ENCODE measurements around the gene ARAP2. TPM values are rescaled to one million over a fixed set of nuclear protein-coding genes. Genes with fewer than 3 reads are reported as not detected.

The ARAP2 gene
- total and polyA plus RNA-seq, 7 donors, result 3.6 to 22.9 (median 16.9) TPM

- Histone ChIP-seq H3K27ac (no peak overlapping the region), H3K36me3 (no peaks in the 10 kb centered on the region), H3K9me3 (no peaks in the 10 kb centered on the region), H3K27me3 (no peaks in the 10 kb centered on the region), H3K4me3 (no peak overlapping the region), H3K4me1 (no peaks in the 10 kb centered on the region)
- TF ChIP-seq POLR2AphosphoS5 (IDR thresholded peaks at IDR 0.05), result no peak
- no peak for TF ChIP-seq EP300 (IDR thresholded peaks at IDR 0.05)
- no peak for TF ChIP-seq POLR2A (IDR thresholded peaks at IDR 0.05)
- no peak for TF ChIP-seq CTCF (IDR thresholded peaks at IDR 0.05)
- DNase-seq, result no peak
- WGBS, 2 donors, result 70 to 76% methylated on average over 2 of the region's 2 CpGs
- intact Hi-C loops (cut with DNase I), result no loop called here
These were observed 78.7 kb downstream of the ARAP2 start for GRCh38 chr4:36165631-36166005.

DNA sequence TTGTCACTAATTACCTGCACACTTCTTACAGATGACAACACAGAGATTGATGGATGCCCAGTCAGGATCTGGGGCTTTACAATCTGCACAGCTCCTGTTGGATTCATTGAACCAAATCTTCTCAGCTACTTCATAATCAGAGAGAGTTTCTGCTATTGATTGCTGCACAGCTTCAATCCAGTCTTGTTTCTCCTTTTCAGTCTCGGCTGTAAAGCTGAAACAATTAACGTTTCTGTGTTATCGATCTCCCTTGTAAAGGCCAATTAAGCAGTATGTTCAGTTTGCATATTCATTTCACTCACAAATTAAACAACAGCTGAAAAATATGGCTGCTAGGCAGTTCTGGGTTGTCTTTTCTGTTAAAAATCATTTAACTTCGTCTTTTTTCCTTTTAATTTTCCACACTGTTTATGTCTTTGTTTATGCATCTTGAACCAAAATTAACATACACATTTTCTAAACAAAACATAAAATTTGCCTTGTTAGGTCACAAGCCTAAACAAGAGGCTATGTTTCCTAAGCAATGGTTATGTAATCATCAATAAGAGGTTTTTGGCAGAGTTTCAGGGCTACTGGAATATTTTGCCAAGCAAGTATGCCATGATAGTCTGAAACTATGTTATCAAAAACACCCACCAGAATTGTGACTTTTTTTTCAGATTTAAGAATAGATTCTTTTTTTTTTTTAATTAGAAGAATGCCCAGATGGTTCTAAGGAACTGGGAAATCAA, 79.2 kb downstream of the ARAP2 start:
- no peaks in the 10 kb centered on the region for H3K4me1 ChIP-seq
- DNase-seq, result no peak
- whole genome bisulfite sequencing, 2 donors, result 81 to 83% methylated on average over 4 of the region's 4 CpGs
- H3K27me3 ChIP-seq, result no peaks in the 10 kb centered on the region
- H3K36me3 ChIP-seq, result no peaks in the 10 kb centered on the region
- no peak for TF ChIP-seq EP300 (IDR thresholded peaks at IDR 0.05)
- no peak for TF ChIP-seq CTCF (IDR thresholded peaks at IDR 0.05)
- TF ChIP-seq POLR2AphosphoS5 (IDR thresholded peaks at IDR 0.05), result no peak
- no peak for TF ChIP-seq POLR2A (IDR thresholded peaks at IDR 0.05)
- intact Hi-C loops (cut with DNase I), result no loop called here
- H3K9me3 ChIP-seq, result no peaks in the 10 kb centered on the region
- H3K27ac ChIP-seq, result no peak overlapping the region
- H3K4me3 ChIP-seq, result no peak overlapping the region

- DNase-seq, result no peak
- H3K27me3 ChIP-seq, result no peaks in the 10 kb centered on the region
- H3K36me3 ChIP-seq, result no peaks in the 10 kb centered on the region
- no peak overlapping the region for H3K4me3 ChIP-seq
- no peaks in the 10 kb centered on the region for H3K9me3 ChIP-seq
- H3K27ac ChIP-seq, result no peak overlapping the region
- no peak for TF ChIP-seq EP300 (IDR thresholded peaks at IDR 0.05)
- TF ChIP-seq POLR2AphosphoS5 (IDR thresholded peaks at IDR 0.05), result no peak
- no peak for TF ChIP-seq POLR2A (IDR thresholded peaks at IDR 0.05)
- no peak for TF ChIP-seq CTCF (IDR thresholded peaks at IDR 0.05)
- no peaks in the 10 kb centered on the region for H3K4me1 ChIP-seq
- WGBS, 2 donors, result 85 to 90% methylated on average over 3 of the region's 3 CpGs
- intact Hi-C loops (cut with DNase I), result no loop called here
These were observed 81.1 kb downstream of the ARAP2 start for GRCh38 chr4:36163198-36163597.

- no peaks in the 10 kb centered on the region for H3K4me1 ChIP-seq
- no peaks in the 10 kb centered on the region for H3K27me3 ChIP-seq
- 82 to 84% methylated on average over 5 of the region's 5 CpGs for WGBS, 2 donors
- TF ChIP-seq EP300 (IDR thresholded peaks at IDR 0.05) (no peak), POLR2AphosphoS5 (IDR thresholded peaks at IDR 0.05) (no peak), CTCF (IDR thresholded peaks at IDR 0.05) (no peak), POLR2A (IDR thresholded peaks at IDR 0.05) (no peak)
- no peak for DNase-seq
- H3K4me3 ChIP-seq, result no peak overlapping the region
- intact Hi-C loops (cut with DNase I), result no loop called here
- H3K9me3 ChIP-seq, result no peaks in the 10 kb centered on the region
- H3K36me3 ChIP-seq, result no peaks in the 10 kb centered on the region
- no peak overlapping the region for H3K27ac ChIP-seq
These were observed 85.1 kb downstream of the ARAP2 start for GRCh38 chr4:36159208-36159607.

GRCh38 chr4:36152735-36153134, 91.6 kb downstream of the ARAP2 start:
- H3K4me3 ChIP-seq, result no peak overlapping the region
- no peaks in the 10 kb centered on the region for H3K9me3 ChIP-seq
- intact Hi-C loops (cut with DNase I), result no loop called here
- 88 to 91% methylated on average over 1 of the region's 1 CpG for WGBS, 2 donors
- H3K36me3 ChIP-seq, result no peaks in the 10 kb centered on the region
- no peaks in the 10 kb centered on the region for H3K4me1 ChIP-seq
- TF ChIP-seq POLR2A (IDR thresholded peaks at IDR 0.05) (no peak), CTCF (IDR thresholded peaks at IDR 0.05) (no peak), EP300 (IDR thresholded peaks at IDR 0.05) (no peak), POLR2AphosphoS5 (IDR thresholded peaks at IDR 0.05) (no peak)
- H3K27me3 ChIP-seq, result no peaks in the 10 kb centered on the region
- no peak for DNase-seq
- H3K27ac ChIP-seq, result no peak overlapping the region
